NCI-H460 (cell line): Measurements from ENCODE around the gene CD58. TPM values are rescaled to one million over a fixed set of nuclear protein-coding genes. Genes with fewer than 3 reads are reported as not detected.

Experiments used
- DNase-seq: peaks from one replicate; pipeline ENCODE4 v3.0.0-alpha.2; 2016; ENCODE audit warnings: low read depth; ENCODE audit errors: extremely low read depth
- total RNA-seq: library from RNA; depleted of rRNA; stranded (reverse); fragments of >200 nt; shearing (Covaris generic); gene quantifications from 2 replicates; pipeline ENCODE4 v1.2.3, GENCODE V29; 2014

The CD58 gene
- total RNA-seq, 1 experiment from 2014 or later = 32.3 TPM

GRCh38 chr1:116514708-116515525 is 55.9 kb downstream of the CD58 start:
- DNase-seq = no peak

- no peak for DNase-seq
Observed at GRCh38 chr1:116513956-116514355, 56.9 kb downstream of the CD58 start.

DNA sequence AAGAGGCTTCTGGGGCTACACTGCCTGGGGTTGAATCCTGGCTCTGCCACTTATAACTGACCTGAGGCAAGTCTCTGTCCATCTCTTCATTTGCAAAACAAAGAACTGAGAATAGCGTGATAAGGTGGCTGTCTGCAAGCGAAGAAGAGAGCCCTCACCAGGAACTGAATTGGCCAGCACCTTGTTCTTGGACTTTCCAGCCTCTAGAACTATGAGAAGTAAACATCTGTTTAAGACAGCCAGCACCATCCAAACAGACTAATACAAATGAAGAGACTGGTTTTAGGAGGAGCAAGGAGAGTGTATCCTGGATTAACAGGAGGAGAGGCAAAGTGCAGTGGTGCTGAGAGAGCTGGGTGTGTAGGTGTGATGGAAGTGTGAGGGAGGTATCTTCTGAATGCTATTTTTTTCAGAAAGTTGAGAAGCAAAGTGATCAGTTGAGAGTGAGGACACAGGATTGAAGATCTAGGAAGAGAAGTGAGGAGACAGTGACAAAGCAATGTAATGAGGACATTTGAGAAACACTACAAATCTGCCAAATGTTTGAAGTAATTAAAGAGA is 59.3 kb downstream of the CD58 start:
- DNase-seq = no peak

DNA sequence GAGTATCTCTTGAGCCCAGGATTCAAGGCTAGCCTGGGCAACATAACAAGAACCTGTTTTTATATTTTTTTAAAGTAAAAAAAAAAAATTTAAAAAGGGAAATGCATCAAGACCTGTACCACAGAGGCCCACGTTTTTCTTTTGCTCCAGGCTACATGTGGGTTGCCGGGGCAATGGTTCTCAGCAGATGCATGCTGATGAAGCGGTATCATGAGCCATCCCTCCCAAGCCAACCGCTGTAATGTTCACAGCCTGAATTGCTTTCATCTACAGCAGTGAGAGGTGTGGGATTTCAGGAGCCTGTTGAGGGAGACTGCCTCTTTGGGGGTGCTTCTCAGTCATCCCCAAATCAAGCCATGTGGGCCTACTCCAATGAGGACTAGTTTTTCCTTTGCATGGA is 60.5 kb downstream of the CD58 start:
- DNase-seq = no peak

DNA sequence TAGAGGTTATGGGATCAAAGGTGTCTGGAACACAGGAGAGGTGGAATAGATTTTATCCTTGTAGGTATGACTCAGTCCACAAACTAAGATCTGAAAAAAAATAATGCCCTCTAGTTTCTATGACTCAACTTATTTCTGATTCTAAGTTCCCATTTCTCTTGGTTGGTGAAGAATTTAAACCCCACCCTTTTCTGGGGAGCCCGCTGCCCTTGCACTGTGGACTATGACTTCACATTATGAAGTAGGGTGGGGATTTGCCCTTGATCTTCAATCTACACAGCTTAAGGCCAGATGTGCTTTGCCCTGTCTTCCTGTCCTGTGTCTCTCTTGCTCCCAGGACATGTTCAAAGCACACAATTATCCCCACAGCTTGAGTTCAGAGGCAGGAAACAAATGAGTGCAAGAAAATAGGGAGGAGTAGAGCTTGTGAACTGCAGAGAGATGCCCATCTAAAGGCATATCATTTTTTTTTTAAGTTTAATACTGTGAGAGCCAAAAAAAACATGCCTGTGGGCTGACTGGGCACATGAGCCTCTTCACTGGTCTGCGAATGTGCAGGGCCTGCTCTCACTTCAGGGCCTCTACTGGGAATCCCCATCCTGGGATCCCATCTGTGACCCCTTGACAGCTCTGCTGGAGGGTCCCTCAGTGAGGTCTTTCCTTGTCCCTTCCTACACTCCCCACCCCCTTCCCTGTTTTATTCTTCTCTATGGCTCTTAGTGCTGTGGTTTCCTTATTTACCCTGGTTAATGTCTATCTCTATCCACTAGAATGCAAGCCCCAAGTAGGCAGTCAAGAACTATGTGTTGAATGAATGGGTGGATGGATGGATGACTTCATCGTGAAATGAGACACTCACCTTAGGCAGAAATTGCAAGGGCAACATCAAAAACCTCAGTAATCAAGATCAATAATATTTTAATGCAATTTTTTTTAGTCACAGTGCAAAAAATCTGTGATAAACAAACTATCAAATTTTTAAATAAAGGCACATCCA is 61.5 kb downstream of the CD58 start:
- DNase-seq = no peak

DNA sequence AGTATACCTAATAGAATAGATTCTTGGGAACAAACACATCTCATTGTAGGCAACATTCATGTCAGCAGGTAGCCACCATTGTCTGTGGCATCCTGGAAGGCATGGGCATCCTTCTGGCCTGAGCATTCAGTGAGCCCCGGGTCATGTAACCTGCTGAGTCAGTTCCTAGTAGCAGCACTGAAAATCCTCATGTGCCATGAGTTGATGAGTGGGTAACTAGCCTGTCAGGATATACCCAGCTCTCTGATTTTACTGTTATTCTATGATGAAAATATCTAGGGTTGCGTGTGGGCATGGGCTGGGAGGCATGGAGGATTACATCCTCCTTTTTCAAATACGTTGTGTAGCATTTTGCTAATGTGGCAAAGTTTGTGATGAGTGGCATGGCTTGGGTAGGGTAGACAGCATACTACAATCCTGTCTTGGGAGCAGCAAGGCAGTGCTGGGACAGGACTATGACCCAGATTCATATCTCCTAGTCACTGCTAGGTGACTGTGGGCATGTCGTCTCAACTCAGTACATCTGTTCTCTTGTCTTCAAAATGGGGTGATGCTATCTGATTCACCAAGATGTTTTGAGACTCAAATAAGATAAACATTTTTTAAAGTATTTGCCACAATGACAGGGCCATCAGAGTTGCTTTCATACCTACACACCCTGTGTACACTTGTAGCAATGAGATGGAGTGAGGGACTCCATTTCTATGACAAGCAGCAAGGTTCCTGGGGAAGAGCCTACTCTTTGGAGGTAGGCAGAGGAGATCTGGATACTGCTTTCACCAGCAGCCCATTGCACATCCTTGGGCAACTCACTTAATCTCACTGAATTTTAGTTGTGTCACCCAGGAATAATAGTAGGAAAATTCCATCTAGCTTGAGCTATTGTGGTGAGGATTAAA is 62.5 kb downstream of the CD58 start:
- DNase-seq = no peak

DNA sequence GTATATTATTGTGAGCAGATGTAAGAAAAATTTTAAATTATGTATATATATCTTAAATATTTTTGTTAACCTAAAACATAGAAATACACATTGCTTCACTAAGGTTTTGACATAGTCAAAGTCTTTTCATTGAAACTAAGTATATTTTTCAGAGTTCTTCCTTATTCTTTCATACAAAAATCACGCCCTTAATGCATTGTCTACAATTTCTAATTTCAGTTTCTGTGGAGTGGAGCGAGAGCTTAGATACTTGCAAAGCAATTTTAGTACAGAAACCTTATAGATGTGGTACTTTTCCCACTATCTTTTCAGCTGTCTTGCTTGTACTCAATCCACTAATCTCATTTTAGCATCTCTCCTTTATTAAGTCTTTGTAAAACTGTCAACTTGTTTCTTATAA is 63.2 kb downstream of the CD58 start:
- no peak for DNase-seq

GRCh38 chr1:116506132-116507004 is 64.5 kb downstream of the CD58 start:
- no peak for DNase-seq

DNA sequence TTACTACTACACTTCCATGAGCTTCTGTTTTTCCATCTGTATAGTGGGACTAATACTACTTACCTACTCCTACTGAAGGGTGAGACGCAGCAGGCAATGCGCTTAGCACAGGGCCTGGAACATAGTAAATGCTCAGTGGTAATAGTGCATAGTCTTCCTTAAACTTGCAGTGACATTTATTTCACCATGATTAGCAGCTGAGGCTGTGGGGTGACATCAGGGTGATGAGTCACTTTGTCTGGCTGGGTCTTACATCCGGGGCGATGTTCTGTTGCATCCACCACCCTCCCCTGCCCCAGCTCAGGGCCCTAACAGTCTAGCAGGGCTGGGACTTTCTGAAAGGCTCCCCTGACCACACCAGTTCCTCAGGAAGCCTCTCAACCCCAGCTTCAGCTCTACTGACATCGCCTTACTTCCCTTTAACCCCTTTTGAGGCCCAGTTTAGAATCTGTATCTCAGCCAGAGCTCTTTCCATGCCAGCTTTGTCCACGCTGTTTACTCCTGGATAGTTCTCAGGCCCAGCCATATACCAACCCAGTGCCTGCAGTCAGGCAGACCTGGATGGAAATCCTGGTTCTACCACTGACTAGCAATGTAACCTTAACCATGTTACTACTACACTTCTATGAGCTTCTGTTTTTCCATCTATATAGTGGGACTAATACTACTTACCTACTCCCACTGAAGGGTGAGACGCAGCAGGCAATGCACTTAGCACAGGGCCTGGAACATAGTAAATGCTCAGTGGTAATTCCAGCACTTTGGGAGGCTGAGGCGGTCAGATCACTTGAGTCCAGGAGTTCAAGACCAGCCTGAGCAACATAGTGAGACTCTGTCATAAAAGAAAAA is 66.3 kb downstream of the CD58 start:
- peak; percentile 45 for DNase-seq

GRCh38 chr1:116503546-116504307 is 67.1 kb downstream of the CD58 start:
- DNase-seq = no peak

DNA sequence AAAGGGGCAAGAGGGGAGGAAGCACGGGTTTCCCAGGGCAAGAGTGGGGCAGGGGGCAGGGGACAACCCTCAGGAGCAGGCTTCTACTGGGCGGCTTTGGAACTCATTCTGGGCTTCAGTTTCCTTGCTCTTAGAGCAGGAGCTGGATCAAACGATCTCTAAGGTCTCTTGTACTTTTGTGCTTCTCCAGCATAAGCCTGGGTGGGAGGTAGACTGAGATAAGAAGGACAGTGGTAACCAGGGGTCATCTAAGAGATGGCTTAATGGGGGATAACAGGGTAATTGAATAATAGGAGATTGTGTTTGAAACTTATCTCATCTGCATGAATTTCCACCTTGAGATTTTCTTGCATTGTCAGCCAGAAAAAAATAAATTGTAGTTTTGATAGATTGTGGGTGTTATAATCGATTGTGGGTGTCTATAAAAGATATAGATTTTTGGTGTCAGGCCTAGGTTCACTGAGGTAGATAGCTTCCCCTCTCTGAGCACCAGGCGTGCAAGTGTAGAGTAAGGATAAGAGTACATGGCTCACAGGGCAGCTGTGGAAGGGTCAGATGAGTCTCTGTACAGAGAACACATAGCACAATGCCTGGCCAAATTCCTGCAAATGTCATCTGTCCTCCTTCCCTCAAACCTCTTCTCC is 68.0 kb downstream of the CD58 start:
- no peak for DNase-seq

DNA sequence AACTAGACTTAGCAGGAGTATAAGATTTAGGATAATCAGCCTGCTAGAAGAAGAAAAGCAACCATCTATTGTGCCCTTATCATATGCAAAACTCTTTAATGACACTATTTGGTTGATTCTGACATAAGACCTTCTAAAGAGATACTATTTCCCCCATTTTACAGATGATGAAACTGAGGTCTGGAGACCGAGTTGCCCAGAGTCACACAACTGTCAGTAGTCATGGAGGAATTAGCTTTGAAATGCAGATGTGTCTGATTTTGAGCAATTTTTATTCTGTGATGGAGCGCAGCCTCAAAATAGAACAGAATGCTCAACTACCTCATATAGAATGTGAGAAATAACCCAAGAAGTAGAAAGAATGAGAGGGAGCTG is 69.0 kb downstream of the CD58 start:
- no peak for DNase-seq

DNA sequence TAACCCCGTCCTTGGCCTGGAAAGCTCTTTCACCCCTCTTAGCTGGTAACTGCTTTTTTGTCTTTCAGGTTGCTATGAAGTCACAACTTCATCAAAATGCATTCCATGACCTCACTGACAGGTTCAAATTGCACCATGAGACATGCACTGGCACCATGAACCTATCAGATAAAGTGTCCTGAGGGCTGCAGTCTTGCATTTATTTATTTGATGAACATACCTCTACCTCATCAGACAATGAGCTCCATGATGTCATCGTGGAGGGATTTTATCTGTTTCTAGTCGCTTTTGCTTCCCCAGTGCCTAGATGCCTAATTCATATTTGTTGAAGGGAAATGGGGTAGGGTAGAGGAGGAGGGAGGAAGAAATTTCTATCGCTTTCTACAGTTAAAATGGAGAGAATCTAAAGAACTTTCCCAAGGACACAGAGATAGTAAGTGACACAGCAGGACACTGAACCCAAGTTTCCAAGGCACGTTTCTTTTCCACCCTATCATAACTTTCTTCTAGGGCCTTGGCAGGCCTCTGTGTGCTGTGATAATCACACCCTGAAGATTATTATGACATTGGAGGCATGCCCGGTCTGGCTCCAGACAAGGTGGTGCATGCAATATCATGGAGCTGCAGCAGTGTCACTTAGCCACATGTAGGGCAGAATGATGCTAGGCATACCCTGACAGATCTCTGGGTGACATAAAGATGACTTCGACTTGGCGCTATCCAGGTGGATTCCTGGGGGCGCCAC is 69.5 kb downstream of the CD58 start:
- no peak for DNase-seq

- peak; percentile 63 for DNase-seq
Observed at GRCh38 chr1:116498789-116499628, 71.8 kb downstream of the CD58 start.

DNA sequence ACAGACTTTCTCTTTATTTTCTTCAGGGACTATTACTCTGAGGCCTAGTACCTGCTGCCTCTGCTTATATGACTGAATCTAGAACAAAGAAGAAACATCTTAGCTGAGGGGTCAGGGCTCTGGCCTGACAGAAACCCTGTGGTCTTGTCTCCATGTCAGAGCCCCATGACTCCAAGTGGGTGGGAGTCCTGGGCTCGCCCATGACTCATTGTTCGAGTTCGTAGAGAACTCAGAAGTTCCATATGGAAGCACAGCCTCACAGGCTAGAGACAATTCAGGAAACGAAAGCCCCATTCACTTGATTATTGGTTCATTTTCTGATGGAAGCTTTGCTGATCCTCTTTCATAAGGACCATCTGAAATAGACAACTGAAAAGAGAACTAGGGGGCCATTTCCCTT is 73.2 kb downstream of the CD58 start:
- no peak for DNase-seq

DNA sequence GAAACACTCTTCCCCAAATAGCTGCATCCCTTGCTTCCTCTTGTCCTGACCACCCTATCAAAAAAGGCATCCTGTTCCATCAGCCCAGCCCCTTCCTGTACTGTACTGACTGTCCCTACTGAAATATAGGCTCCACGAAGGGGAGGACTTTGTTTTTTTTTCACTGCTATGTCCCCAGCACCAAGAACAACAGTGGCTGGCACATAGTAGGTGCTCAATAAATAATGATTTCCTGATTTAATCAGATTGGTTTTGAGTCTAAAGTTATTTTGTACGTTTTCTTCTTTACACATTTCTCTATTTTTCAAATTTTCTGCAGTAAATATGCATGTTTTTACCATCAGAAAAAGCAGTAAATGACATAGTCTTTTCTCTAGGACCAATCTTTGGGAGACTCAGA is 73.9 kb downstream of the CD58 start:
- no peak for DNase-seq
